Activated T-cell treated with anti-CD3 and anti-CD28 coated beads for 1 hour (primary cell): ENCODE results near the gene IPCEF1.

Experiments
- DNase-seq: peaks from one replicate; pipeline ENCODE4 v3.0.0-alpha.2; 2020; ENCODE audit warnings: low read depth

Gene IPCEF1, protein sequence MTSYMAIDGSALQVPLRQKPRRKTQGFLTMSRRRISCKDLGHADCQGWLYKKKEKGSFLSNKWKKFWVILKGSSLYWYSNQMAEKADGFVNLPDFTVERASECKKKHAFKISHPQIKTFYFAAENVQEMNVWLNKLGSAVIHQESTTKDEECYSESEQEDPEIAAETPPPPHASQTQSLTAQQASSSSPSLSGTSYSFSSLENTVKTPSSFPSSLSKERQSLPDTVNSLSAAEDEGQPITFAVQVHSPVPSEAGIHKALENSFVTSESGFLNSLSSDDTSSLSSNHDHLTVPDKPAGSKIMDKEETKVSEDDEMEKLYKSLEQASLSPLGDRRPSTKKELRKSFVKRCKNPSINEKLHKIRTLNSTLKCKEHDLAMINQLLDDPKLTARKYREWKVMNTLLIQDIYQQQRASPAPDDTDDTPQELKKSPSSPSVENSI

DNA sequence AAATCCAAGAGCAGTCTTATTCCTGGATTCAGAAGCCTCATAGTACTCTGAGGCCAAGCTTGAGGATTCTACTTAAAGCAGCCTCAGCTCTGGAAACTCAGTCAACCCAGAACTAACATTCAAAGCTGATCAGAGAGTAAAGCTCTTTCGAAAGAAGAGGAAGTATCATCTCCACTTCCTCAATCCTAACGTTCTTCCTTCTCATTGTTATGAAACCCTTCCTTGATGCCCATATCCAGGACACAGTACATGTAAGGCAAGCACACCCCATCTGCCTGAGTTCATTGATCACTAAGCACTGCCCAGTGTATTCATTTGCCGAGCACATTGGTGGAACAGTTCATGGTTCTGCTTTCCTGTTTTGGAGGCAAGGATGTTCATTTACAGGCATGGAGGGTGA, at the start of gene IPCEF1:
TSS of gene IPCEF1 (minus strand) at position 114 of the 400 bp plus-strand sequence. CDS start 90,856 bp downstream, outside the sequence.
- DNase-seq: no peak

DNA sequence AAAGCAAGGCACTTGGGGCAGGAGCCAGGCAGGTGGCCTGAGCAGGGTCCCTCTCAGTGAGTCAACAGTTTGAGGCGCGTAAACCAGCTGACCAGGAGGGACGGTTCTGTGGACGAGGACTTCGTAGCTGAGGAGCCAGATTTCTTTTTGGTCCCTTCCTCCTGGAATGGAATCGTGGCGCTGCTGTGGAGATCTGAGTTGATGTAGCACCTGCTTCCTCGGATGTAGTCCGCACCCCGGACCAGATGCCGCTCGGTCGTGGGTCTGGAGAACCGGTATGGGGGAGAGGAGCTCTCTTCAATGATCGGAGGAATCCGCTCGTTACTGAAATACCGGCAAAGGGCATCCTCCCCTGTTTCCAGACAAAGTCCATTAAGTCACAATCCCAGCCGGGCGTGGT, 49.7 kb upstream of the IPCEF1 start:
- no peak for DNase-seq

DNA sequence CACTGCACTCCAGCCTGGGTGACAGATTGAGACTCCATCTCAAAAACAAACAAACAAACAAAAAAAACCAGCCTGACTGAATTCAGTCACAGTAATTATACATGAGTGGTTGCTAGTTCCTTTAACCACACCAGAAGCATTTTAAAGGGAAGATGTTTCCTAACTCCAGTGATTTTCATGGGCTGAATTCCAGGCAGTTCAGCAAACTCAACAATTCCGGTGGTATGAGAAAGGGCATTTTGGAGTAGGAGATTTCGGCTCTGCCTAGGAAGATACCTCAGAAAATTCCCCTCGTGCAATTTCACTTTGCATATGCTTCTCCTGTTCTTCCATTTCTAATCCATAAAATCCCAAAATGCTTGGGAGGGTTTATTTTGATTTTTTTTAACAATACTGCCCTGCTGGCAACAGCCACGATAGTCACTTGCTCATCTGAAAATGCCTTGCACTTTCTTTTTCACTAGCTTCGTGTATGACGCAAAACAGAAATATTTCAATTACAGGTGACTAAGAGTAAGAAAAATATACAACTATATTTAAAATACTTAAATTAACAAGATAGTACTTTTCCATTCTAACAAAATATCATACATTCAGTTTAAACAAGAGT, 48.3 kb upstream of the IPCEF1 start:
- DNase-seq: no peak

DNA sequence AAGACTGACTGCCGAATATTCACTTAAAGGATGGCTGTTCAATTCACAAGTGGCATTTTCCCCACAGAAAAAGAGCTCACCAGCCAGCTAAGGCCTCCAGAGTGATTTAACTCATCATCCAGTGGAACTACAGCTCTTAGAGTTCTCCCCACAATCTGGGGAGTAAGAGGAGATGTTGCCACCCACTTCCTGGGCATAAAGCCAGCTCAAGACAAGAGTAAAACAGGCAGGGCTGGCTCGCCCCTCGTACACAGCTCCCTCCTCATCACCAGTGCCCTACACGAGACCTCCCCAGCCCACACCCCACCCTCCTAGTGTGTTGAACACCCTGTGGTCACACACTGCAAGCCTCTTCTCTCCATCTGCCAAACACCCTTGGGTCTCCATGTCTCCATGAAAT, 47.2 kb upstream of the IPCEF1 start:
- no peak for DNase-seq

DNA sequence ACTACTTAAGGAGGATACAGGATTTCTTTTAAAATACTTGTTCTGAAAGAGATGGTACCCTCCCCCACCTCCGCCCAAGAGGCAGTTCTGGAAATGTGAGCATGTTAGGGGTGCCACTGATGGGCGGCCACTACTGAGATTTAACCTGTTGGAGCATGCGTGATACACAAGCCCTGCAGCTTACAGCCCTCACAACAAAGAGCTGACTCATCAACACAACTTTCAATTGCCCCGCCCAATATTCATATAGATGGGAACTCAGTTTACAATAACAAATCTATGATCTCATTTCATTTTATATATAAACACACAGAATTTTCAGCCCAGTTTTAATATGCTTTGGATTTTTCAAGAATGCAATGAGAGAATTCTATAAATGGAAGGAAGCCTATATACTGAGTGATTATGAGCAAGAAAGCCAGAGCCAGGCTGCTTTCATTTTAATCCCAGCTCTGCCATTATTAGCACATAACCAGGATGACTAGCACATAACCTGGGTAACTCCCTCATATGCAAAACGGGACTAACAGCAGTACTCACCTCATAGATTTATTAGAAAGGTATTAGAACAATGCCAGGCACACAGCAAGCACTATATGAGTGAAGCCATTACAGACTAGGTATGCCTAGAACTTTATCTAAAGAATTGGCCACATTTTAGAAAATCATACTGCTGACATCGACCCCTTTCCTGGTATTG, 45.6 kb upstream of the IPCEF1 start:
- no peak for DNase-seq

DNA sequence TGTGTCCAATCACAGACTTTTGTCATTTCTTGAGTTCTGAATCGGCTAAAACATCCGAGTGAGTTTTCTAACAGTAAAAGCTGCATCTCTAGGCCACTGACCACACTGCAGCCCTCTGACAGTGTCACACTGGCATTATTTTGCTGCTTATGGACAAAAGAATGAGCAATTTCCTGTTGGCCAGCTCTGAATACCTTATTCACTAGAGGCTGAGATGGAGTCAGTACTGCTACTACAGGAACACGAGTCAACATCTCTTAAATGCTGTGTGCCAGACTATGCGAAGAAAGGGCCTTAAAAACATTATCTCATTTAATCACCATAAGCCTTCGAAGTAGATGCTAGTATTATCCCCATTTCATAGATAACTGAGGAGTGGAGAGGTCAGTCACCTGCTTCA, 42.5 kb upstream of the IPCEF1 start:
- DNase-seq: no peak

DNA sequence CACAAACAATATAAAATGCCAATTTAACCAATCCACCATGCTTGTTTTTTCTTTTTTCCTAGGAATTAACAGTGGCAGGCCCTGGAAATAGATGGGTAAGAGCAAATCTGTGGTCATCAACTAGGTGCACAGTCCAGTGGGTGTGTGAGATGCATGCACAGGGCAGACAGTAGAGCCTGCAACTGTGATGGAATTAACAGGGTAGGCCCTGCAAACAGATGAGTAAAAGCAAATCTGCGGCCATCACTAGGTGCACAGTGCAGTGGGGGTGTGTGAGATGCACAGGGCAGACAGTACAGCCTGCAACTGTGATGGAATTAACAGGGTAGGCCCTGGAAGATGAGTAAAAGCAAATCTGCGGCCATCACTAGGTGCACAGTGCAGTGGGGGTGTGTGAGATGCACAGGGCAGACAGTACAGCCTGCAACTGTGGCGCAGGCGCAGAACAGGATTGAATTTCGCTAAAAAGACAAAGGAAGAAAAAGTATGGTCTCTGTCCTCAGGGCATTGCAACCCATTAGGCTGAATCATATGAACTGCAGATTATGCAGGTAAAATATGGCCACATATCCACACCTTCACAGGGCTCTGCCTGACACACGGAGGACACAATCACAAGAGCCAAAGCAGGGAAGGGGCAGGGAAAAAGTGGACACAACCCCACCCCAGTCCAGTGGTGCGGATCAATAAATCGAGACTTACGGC, 41.0 kb upstream of the IPCEF1 start:
- no peak for DNase-seq

DNA sequence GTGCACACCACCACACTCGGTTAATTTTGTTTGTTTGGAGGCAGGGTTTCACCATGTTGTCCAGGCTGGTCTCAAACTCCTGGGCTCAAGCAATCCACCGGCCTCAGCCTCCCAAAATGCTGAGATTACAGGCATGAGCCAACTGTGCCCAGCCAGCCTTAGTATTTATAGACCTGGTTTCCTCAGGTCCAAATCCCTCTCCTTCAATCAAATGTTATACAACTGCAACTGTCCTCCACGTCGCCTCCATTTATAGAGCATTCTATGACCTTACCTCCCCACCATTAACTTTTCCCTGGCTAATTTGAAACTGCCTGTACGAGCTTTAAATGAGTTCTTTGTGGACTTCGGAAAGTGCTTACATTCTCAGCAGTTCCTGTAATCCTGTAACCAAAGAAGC, 39.3 kb upstream of the IPCEF1 start:
- no peak for DNase-seq

DNA sequence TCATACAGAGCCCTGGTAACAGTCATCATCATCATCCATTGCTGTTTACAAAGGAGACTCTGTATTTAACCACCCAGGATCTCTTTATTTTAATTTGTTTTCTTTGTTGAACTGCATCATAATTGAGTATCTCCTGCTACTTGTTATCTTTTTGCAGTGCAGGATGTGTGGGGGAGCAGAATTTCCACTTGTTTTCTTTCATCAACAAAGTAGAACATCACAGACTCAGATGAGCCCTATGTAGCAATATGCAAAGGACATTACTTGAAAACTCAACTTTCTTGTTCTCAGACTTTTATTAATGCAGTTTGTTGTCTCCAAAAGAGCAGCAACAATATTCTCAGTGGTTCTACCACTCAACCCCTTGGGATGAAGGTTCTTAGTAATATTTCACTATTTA, 38.7 kb upstream of the IPCEF1 start:
- DNase-seq: no peak

DNA sequence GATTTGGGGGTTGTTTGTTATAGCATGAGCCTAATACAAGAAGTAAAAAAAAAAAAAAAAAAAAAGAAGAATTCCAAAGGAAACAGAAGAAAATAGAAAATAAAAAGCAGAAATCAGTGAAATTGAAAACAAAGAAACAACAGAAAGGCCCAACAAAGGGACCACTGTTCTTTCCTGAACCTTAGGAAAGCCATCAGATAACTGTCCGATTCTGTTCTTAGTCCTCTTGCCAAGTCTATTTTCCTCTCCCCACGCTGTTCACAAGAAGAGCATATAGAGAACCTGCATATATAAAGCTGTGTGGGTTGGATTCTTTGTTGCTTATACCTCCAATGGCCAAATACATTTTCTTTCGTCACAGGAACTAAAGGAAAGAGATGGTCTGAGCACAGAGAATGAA, 38.0 kb upstream of the IPCEF1 start:
- DNase-seq: no peak

DNA sequence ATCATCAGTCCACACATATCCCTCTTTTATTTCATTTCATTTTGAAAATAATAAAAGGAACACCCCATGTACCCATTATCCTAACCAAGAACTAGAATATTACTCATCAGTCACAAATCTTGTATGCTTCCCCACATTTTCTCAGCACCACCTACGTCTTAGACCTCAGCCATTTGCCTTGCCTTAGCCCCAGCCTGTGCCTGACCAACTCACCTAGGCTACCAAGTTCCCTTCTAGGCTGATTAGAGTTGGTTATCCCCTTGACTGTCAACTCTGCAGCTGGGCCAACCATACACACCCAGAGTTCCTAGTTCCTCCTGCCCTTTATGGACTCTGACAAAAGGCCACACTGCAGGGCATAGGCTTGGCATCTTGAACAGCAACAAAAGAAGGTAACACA, 33.4 kb upstream of the IPCEF1 start:
- no peak for DNase-seq

DNA sequence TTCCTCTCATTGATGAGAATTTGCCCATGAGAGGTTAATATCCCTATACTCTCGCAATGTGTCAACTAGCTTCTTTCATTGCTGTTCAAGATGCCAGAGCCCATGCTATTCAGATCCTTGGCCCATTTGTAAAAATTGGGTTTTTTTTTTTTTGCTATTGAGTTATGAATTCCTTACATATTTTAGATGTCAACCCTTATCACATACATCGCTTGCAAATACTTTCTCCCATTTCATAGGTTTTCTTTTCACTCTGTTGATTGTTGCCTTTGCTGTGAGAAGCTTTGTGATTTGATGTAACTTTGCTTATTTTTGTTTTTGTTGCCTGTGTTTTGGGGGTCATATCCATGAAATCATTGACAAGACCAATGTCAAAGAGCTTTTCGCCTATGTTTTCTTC, 32.2 kb upstream of the IPCEF1 start:
- no peak for DNase-seq

DNA sequence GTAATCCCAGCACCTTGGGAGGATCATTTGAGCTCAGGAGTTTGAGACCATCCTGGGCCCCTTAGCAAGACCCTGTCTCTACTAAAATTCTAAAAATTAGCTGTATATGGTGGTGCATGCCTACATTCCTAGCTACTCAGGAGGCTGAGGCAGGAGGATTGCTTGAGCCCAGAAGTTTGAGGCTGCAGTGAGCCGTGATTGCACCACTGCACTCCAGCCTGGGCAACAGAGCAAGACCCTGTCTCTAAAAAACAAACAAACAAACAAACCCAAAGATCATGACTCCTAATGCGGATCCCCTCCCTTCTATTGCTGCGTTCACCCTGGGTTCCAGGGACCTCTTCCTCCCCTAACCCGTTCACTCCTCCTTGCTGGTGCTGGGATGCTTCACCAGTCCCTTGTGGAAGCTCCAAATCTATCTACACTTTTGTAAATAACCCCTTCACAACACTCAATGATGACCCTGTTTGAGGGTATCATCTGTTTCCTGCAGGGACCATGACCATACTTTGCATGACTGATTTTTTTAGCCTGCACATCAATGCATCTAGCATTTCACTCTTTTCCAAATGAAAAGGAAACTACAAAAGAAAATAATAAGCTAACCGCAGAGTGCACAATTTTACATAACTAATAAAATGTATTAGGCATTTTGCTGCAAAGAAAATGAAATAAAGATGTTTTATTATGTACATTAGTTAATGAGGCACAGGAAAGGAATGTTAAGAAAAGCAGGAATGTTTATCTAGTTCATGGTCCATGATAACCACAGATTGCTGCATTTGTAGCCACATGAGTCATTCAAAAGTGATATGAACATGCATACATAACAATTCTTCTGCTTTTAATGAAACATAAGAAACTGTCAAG, 30.5 kb upstream of the IPCEF1 start:
- no peak for DNase-seq

DNA sequence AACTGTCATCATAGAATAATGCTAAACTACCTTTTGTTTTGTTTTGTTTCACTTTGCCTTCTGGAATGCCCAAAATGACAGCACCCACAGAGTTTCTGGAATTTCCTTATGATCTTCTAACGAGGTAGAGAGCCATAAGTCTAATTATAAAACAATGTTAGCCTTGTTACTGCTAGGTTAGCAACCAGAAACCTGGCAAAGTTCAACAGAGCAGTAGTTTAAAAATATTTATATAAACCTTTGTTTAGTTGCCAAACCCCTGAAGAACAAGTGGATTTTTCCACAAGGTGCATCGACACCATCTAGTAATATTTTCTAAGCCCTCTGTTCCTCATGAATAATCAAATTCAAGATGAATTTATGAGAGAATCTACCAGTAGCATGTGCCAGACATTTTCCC, 27.6 kb upstream of the IPCEF1 start:
- no peak for DNase-seq

DNA sequence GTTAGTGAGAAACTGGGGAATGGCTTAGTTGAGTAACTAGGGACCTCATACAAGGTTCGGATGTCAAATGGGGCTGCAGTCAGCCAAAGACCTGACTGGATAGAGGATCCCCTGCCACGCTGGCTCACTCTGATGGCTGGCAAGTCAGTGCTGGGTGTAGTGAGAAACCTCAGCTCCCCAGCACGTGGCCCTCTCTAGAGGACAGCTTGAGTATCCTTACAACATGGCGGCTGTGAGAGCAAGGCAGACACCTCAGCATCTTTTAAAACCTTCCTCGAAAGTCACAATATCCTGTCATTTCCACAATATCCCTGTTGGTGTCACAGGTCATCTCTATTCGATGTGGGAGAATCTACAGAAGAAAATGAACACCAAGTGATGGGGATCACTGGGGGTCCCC, 26.7 kb upstream of the IPCEF1 start:
- DNase-seq: no peak

DNA sequence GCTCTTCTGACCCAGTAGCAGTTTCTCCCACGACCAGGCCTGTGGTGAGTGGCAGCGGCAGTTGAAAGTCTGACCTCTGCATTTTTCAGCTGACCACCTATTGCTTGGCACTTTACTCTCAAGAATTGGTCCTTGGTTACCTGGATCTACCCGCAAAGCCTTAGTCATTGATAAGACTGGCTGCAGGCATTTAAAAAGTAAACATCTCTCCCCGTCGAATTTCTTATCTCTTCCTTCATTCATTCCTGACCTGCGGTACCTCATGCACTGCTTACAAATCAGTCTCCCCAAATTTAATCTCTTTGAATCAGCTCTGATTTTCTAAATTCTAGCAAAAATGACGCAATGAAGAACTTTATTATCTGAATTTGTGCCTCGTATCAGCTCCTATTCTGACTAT, 26.1 kb upstream of the IPCEF1 start:
- no peak for DNase-seq

DNA sequence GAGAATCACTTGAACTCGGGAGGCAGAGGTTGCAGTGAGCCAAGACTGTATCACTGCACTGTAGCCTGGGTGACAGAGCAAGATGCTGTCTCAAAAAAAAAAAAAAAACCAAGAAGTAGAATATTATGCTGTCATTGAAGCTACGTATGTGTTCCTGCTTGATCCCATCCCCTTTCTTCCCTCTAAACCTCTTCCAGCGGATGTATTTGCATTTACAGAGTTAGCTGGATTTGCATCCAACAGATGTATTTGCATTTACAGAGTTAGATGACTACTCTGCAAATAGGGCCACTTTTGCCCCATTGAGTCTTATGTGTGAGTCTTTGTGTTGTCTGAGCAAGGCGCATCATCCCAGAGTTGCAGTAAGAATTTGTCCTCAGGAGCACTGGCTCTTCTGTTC, 24.9 kb upstream of the IPCEF1 start:
- no peak for DNase-seq

DNA sequence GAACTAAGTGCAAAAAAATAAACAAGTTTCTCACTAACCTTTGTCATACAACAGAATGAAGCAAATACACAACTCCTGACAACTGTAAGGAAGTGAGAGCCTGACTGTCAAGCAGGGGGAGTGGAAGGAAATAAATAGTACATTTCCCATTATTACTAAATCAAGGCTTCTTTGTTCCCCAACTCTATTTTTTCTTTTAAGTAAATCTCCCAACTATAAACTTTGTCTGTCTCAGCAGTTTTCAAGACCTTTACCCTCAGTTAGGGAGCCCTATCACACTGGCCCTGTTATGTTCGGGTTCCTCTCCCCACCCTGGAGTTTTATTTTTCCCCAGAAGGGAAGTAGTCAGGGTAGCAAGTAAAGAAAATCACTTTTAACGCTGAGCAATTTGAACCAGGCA, 24.1 kb upstream of the IPCEF1 start:
- no peak for DNase-seq

DNA sequence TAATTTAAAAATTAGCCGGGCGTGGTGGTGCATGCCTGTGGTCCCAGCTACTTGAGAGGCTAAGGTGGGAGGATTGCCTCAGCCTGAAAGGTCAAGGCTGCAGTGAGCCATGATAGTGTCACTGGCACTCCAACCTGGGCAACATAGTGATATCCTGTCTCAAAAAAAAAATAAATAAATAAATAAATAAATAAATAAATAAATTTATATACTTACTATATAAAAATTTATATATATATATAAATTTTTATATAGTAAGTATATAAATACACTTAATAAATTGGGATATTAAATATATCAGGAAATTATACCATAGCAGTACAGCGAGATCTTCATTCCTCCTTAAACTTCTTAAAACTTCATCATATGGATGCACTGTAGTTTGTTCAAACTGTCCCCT, 23.0 kb upstream of the IPCEF1 start:
- no peak for DNase-seq

DNA sequence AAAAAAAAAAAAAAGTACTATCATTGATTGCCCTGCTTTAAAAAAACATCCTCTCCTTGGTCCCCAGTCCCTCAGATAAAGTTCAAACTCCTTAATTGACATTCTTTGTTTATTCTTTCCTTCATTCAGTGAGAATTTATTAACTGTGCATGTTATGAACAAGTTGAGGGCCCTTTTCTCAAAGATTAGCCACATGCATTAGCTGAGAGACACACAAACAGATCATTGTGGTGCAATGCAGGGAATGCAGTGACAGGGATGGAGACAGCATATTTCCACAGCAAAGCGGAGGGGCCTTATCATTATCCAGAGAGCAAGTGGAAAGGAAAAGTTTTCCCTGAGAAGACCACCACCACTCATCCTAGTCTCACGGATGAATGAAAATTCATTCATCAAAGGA, 21.9 kb upstream of the IPCEF1 start:
- no peak for DNase-seq

DNA sequence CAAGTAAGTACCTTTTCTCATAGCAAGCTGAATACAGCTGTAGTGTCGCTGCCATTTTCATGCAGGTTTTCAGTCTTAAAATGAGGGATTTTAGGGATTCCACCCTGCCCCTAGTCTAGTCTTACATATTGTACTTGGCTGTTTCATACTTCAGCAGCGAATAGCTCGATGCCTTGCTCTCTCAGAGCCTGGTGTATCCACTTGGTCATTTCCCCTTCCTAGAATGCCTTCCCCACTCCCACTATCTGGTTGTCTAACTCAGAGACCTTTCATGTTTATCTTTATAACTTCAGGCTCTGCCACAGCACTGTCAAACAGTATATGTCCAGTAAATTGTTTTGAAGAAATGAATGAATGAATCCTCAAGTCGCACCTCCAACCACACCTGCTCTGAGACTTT, 21.1 kb upstream of the IPCEF1 start:
- DNase-seq: no peak

DNA sequence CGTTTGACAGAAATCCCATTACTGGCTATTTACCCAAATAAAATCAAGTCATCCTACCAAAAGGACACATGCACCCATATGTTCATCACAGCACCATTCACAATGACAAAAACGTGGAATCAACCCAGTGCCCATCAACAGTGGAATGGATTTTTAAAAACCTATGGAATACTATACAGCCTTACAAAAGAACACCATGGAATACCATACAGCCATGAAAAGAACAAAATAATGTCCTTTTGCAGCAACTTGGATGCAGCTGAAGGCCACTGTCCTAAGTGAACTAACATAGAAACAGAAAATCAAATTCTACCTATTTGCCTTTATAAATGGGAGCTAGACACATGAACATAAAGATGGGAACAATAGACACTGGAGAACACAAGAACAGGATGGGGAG, 17.4 kb upstream of the IPCEF1 start:
- DNase-seq: no peak
